Gastrocnemius medialis (tissue), 4 donors: ENCODE measurements around the gene UQCRH. TPM values are rescaled to one million over a fixed set of nuclear protein-coding genes. Genes with fewer than 3 reads are reported as not detected.

Experiments
- ATAC-seq, 2 donors: fragments of 150-250 bp; one replicate each; pipeline ENCODE4 v1.9.1; 2016
- DNase-seq, 2 donors: peaks; one replicate each; pipeline ENCODE4 v3.0.0-alpha.2; 2019
- H3K27ac ChIP-seq, 4 donors: fragments of 200-600 bp; sonication (generic); 1 replicate in 1 of 4; 2 replicates in 3 of 4; pipeline ENCODE4 v1.5.1; 2016 to 2018; ENCODE audit warnings: mild to moderate bottlenecking in 2 of 4, moderate library complexity in 1 of 4
- H3K27me3 ChIP-seq, 3 donors: fragments of 200-600 bp; sonication (generic) in 2 of 3; 1 replicate in 1 of 3; 2 replicates in 2 of 3; pipeline versions ENCODE4 v1.5.1 to v1.6.0; 2016 to 2019; ENCODE audit warnings: mild to moderate bottlenecking in 1 of 3, moderate library complexity in 1 of 3
- H3K36me3 ChIP-seq, 2 donors: fragments of 200-600 bp; sonication (generic) in 1 of 2; one replicate each; pipeline ENCODE4 v1.5.1; 2017 to 2018
- H3K4me1 ChIP-seq, 2 donors: fragments of 200-600 bp; sonication (generic) in 1 of 2; one replicate each; pipeline ENCODE4 v1.5.1; 2016 to 2017; ENCODE audit warnings: mild to moderate bottlenecking in 2 of 2
- H3K4me3 ChIP-seq, 4 donors: fragments of 200-600 bp; sonication (generic) in 3 of 4; 1 replicate in 1 of 4; 2 replicates in 3 of 4; pipeline ENCODE4 v1.5.1; 2016 to 2019; ENCODE audit warnings: mild to moderate bottlenecking in 2 of 4
- H3K9me3 ChIP-seq, 3 donors: fragments of 200-600 bp; sonication (generic) in 2 of 3; 1 replicate in 1 of 3; 2 replicates in 2 of 3; pipeline ENCODE4 v1.5.1; 2016 to 2019
- CTCF ChIP-seq, 5 experiments: fragments of 450-650 bp in 3 of 5; fragments of 200-600 bp in 2 of 5; sonication (generic) in 2 of 5; IDR thresholded peaks in 4 of 5; conservative IDR thresholded peaks in 1 of 5; 1 replicate in 4 of 5; 2 replicates in 1 of 5; pipeline ENCODE4 v1.5.1; 2016 to 2019; ENCODE audit warnings: antibody characterized with exemption in 5 of 5, mild to moderate bottlenecking in 3 of 5, moderate library complexity in 3 of 5
- POLR2A ChIP-seq, 2 donors: fragments of 450-650 bp; IDR thresholded peaks; one replicate each; pipeline ENCODE4 v1.6.1; 2017; ENCODE audit warnings: antibody characterized with exemption in 2 of 2, mild to moderate bottlenecking in 2 of 2, moderate library complexity in 2 of 2
- in situ Hi-C, 4 donors: fragments of 200-750 bp; cut with MboI; loops; one replicate each; pipeline versions ENCODE4 v1.15.0 to v1.8.0; 2017; ENCODE audit warnings: low sequenced_read_pairs in 4 of 4
- intact Hi-C: fragments of 100-400 bp; cut with DNase I; formaldehyde crosslinking; loops from one replicate; pipeline ENCODE4 v1.15.1; 2023; ENCODE audit warnings: low total_unique reads
- total RNA-seq, 4 donors: library from RNA; depleted of rRNA; stranded (reverse); fragments of >200 nt; gene quantifications; one replicate each; pipeline versions ENCODE4 v1.1.0 to v1.2.3, GENCODE V29; 2016

UQCRH gene
- total RNA-seq, 4 donors from 2014 or later, result 415 to 695 (median 493) TPM

- in situ Hi-C loops (no loop called here), intact Hi-C loops (loop anchor here (5.0 kb wide), 1 partner anchor 57 kb away; the partner anchor contains the start of gene NSUN4)
- no peak overlapping the region for H3K4me3 ChIP-seq
- ATAC-seq (no peak), DNase-seq (no peak)
- peaks cover 0 to 41% of the 10 kb centered on the region in 2 donors for H3K36me3 ChIP-seq
- peaks cover 24 to 46% of the 10 kb centered on the region in 2 donors for H3K4me1 ChIP-seq
- H3K9me3 ChIP-seq, result no peaks in the 10 kb centered on the region
- no peaks in the 10 kb centered on the region for H3K27me3 ChIP-seq
- peak overlapping the region; percentile 83 to 93 (median 86) for H3K27ac ChIP-seq
- TF ChIP-seq CTCF (IDR thresholded peaks at IDR 0.05 in 4 of 5, conservative IDR thresholded peaks at IDR 0.05 in 1 of 5) (no peak), POLR2A (IDR thresholded peaks at IDR 0.05) (no peak)
Measured at GRCh38 chr1:46284597-46285564, 18.6 kb upstream of the UQCRH start.

- H3K27ac ChIP-seq, result peak overlapping the region; percentile 83 to 93 (median 86)
- H3K27me3 ChIP-seq, result no peaks in the 10 kb centered on the region
- peaks cover 24 to 46% of the 10 kb centered on the region in 2 donors for H3K4me1 ChIP-seq
- TF ChIP-seq CTCF (IDR thresholded peaks at IDR 0.05 in 4 of 5, conservative IDR thresholded peaks at IDR 0.05 in 1 of 5), result peak in 4 of 5 experiments; percentile 14 to 34 (median 24)
- TF ChIP-seq POLR2A (IDR thresholded peaks at IDR 0.05), result no peak
- ATAC-seq (peak; percentile 97), DNase-seq (peak; percentile 87 to 94)
- in situ Hi-C loops (no loop called here), intact Hi-C loops (loop anchor here (2.0 to 5.0 kb wide), 2 partner anchors 17 to 56 kb away; partner anchors contain the start of genes LRRC41, NSUN4 and UQCRH)
- no peak overlapping the region for H3K4me3 ChIP-seq
- H3K9me3 ChIP-seq, result no peaks in the 10 kb centered on the region
- peaks cover 0 to 31% of the 10 kb centered on the region in 2 donors for H3K36me3 ChIP-seq
Measured at GRCh38 chr1:46285730-46286477, 17.6 kb upstream of the UQCRH start.

GRCh38 chr1:46288485-46289133 lies 14.9 kb upstream of the UQCRH start:
- ATAC-seq (no peak), DNase-seq (no peak)
- Histone ChIP-seq H3K9me3 (no peaks in the 10 kb centered on the region), H3K4me1 (peaks cover 22 to 31% of the 10 kb centered on the region in 2 donors), H3K27ac (peak overlapping the region in 1 of 4 donors; percentile 3), H3K4me3 (no peak overlapping the region), H3K27me3 (no peaks in the 10 kb centered on the region), H3K36me3 (peaks cover 0 to 29% of the 10 kb centered on the region in 2 donors)
- intact Hi-C loops, result loop anchor here (5.0 kb wide), 1 partner anchor 54 kb away; the partner anchor contains the start of gene NSUN4
- in situ Hi-C loops, result no loop called here
- TF ChIP-seq CTCF (IDR thresholded peaks at IDR 0.05 in 4 of 5, conservative IDR thresholded peaks at IDR 0.05 in 1 of 5), result no peak

GRCh38 chr1:46289134-46289494 lies 14.4 kb upstream of the UQCRH start:
- intact Hi-C loops (loop anchor here (5.0 kb wide), 1 partner anchor 53 kb away; the partner anchor contains the start of gene NSUN4), in situ Hi-C loops (no loop called here)
- no peak for DNase-seq
- Histone ChIP-seq H3K4me1 (peaks cover 17 to 26% of the 10 kb centered on the region in 2 donors), H3K36me3 (peaks cover 0 to 32% of the 10 kb centered on the region in 2 donors), H3K4me3 (no peak overlapping the region), H3K27me3 (no peaks in the 10 kb centered on the region), H3K27ac (peak overlapping the region in 1 of 4 donors; percentile 3), H3K9me3 (no peaks in the 10 kb centered on the region)
- TF ChIP-seq POLR2A (IDR thresholded peaks at IDR 0.05), result no peak
- TF ChIP-seq CTCF (IDR thresholded peaks at IDR 0.05 in 4 of 5, conservative IDR thresholded peaks at IDR 0.05 in 1 of 5), result no peak
- ATAC-seq, result no peak
